BLaER1 treated with 17β-estradiol and CSF1 and Interleukin-3, amounts not matched to agents 10 nM and 100 nM (cell line): ENCODE data around the gene PER2.

Experiments
- H3K27ac ChIP-seq, 11 experiments: shearing (Covaris generic); formaldehyde crosslinking; 2 replicates each; pipeline ENCODE4 v1.8.1; 2022
- H3K27me3 ChIP-seq, 11 experiments: shearing (Covaris generic); formaldehyde crosslinking; 2 replicates each; pipeline ENCODE4 v1.8.1; 2022
- H3K36me3 ChIP-seq, 11 experiments: shearing (Covaris generic); formaldehyde crosslinking; 2 replicates each; pipeline ENCODE4 v1.8.1; 2022
- H3K4me1 ChIP-seq, 10 experiments: shearing (Covaris generic); formaldehyde crosslinking; 2 replicates each; pipeline ENCODE4 v1.8.1; 2022
- H3K4me2 ChIP-seq, 11 experiments: shearing (Covaris generic); formaldehyde crosslinking; 2 replicates each; pipeline ENCODE4 v1.8.1; 2022
- H3K4me3 ChIP-seq, 10 experiments: shearing (Covaris generic); formaldehyde crosslinking; 2 replicates each; pipeline ENCODE4 v1.8.1; 2022
- H3K9ac ChIP-seq, 11 experiments: shearing (Covaris generic); formaldehyde crosslinking; 2 replicates each; pipeline ENCODE4 v1.8.1; 2022
- H3K9me3 ChIP-seq, 11 experiments: shearing (Covaris generic); formaldehyde crosslinking; replicated peaks in 1 of 11; 2 replicates each; pipeline ENCODE4 v1.8.1; 2022
- H4K20me1 ChIP-seq, 11 experiments: shearing (Covaris generic); formaldehyde crosslinking; 2 replicates each; pipeline ENCODE4 v1.8.1; 2022
- Cebpa-rat ChIP-seq, 11 experiments: shearing (Covaris generic); IDR thresholded peaks; 2 replicates each; pipeline ENCODE4 v1.8.1; 2022

Gene PER2

GRCh38 chr2:238286551-238286950 lies 1.9 kb downstream of the PER2 start:
- Histone ChIP-seq H3K4me1 (peaks cover 63 to 85% (median 80%) of the 10 kb centered on the region in 10 experiments), H4K20me1 (peaks cover 14 to 69% (median 63%) of the 10 kb centered on the region in 11 experiments; a peak in 21 of 22 replicates), H3K27ac (peak overlapping the region in 10 of 11 experiments; percentile 2 to 97 (median 67); a peak in 13 of 22 replicates), H3K9ac (peak overlapping the region; percentile 83 to 98 (median 92); a peak in 18 of 22 replicates), H3K27me3 (no peaks in the 10 kb centered on the region), H3K4me2 (peak overlapping the region; percentile 86 to 99 (median 96)), H3K4me3 (peak overlapping the region in 7 of 10 experiments; percentile 81 to 97 (median 89); a peak in 9 of 20 replicates), H3K36me3 (no peaks in the 10 kb centered on the region; a peak in 1 of 22 replicates), H3K9me3 (no peaks in the 10 kb centered on the region)
- TF ChIP-seq Cebpa-rat (IDR thresholded peaks at IDR 0.05): no peak

- Histone ChIP-seq H3K4me2 (peak overlapping the region; percentile 86 to 99 (median 96)), H3K4me1 (peaks cover 63 to 87% (median 84%) of the 10 kb centered on the region in 10 experiments), H3K27ac (peak overlapping the region in 7 of 11 experiments; percentile 4 to 96 (median 15); a peak in 7 of 22 replicates), H3K9me3 (peaks cover 0 to 3% (median 0%) of the 10 kb centered on the region in 11 experiments; a peak in 2 of 22 replicates), H4K20me1 (peaks cover 14 to 73% (median 63%) of the 10 kb centered on the region in 11 experiments; a peak in 21 of 22 replicates), H3K9ac (peak overlapping the region in 10 of 11 experiments; percentile 85 to 98 (median 92); a peak in 13 of 22 replicates), H3K27me3 (no peaks in the 10 kb centered on the region), H3K36me3 (peaks cover 0 to 1% (median 0%) of the 10 kb centered on the region in 11 experiments; a peak in 1 of 22 replicates), H3K4me3 (peak overlapping the region in 1 of 10 experiments; percentile 97; a peak in 1 of 20 replicates)
- no peak for TF ChIP-seq Cebpa-rat (IDR thresholded peaks at IDR 0.05)
Observed at GRCh38 chr2:238286095-238286494, 2.3 kb downstream of the PER2 start.

DNA sequence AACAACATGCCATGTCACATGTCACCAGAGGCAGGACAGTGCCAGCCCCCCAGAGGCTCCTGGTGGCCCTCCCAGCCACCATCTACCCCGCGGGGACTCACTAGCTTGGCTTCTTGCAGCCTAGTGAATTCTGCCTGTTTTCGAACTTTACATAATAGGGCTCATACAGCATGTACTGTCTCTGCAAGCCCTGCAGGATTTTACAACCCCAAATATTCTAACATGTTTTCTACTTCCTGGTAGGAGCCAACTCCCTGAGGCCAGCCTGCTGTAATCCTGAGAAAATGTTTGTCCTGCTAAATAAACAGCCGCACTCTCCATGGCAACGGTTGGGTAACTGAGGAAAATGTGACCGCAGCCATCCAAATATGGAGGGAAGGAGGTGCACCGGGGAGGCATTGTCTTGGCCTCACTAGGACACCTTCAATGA lies 2.7 kb downstream of the PER2 start:
- Histone ChIP-seq H3K9ac (peak overlapping the region in 4 of 11 experiments; percentile 85 to 93 (median 91); a peak in 4 of 22 replicates), H3K27ac (peak overlapping the region in 5 of 11 experiments; percentile 10 to 96 (median 24); a peak in 3 of 22 replicates)

GRCh38 chr2:238284802-238285515 lies 3.5 kb downstream of the PER2 start:
- no peak overlapping the region for H3K4me3 ChIP-seq
- H4K20me1 ChIP-seq: peaks cover 15 to 85% (median 68%) of the 10 kb centered on the region in 11 experiments; a peak in 21 of 22 replicates
- H3K36me3 ChIP-seq: peaks cover 0 to 13% (median 2%) of the 10 kb centered on the region in 11 experiments; a peak in 7 of 22 replicates
- TF ChIP-seq Cebpa-rat (IDR thresholded peaks at IDR 0.05): no peak
- no peak overlapping the region for H3K9ac ChIP-seq
- H3K27ac ChIP-seq: no peak overlapping the region
- H3K4me2 ChIP-seq: peak overlapping the region in 10 of 11 experiments; percentile 86 to 99 (median 96); a peak in 16 of 22 replicates
- H3K4me1 ChIP-seq: peaks cover 60 to 87% (median 83%) of the 10 kb centered on the region in 10 experiments
- no peaks in the 10 kb centered on the region for H3K27me3 ChIP-seq
- peaks cover 0 to 14% (median 4%) of the 10 kb centered on the region in 11 experiments; a peak in 14 of 22 replicates for H3K9me3 ChIP-seq

More for the DNA sequence above, 2.7 kb downstream of the PER2 start:
- no peak overlapping the region for H3K4me3 ChIP-seq
- TF ChIP-seq Cebpa-rat (IDR thresholded peaks at IDR 0.05): no peak
- peaks cover 0 to 6% (median 0%) of the 10 kb centered on the region in 11 experiments; a peak in 2 of 22 replicates for H3K36me3 ChIP-seq
- H3K9me3 ChIP-seq: peaks cover 0 to 7% (median 0%) of the 10 kb centered on the region in 11 experiments; a peak in 7 of 22 replicates
- H3K4me1 ChIP-seq: peaks cover 63 to 87% (median 85%) of the 10 kb centered on the region in 10 experiments
- peak overlapping the region; percentile 86 to 99 (median 96); a peak in 20 of 22 replicates for H3K4me2 ChIP-seq
- no peaks in the 10 kb centered on the region for H3K27me3 ChIP-seq
- H4K20me1 ChIP-seq: peaks cover 14 to 78% (median 63%) of the 10 kb centered on the region in 11 experiments; a peak in 21 of 22 replicates

DNA sequence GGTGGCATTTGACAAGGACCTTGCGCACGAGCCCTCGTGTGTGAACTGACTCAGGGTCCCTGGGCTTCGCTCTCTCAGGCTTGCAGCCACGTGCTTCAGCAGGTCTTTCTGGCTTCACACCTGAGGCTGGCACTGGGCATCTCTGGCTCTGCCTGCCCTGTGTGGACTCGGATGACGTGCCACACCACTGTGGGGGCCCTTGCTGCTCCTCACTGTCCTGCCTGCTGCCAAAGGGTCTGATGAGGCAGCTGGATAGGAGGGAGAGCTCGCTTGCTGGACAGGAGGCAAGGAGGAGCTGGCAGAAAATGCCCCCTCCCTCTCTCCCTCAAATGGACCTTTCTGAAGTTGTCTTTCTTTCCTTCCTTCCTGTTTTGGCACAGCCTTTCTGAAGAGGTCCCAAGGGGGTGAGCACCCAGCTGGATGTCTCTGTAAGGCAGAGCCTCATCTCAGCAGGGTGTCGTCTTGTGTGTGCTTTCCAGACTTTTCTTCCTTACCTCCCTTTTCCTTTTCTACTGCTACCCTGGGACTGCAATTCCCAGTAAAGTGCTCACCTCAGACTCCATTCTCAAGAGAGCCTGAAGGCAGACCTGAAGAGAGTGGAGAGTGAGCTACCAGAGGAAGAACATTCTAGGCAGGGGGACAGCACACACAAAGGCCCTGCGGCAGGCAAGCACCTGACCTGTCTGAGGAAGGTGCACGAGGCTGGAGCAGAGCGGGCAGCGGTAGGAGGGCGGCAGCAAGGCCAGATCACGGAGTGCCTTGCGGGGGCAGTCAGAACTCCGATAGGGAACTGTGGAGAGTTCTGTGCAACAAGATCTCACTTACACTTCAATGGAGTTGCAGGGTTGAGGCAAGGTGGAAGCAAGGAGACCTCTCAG lies 5.3 kb downstream of the PER2 start:
- Histone ChIP-seq H3K27me3 (no peaks in the 10 kb centered on the region), H4K20me1 (peaks cover 30 to 100% (median 86%) of the 10 kb centered on the region in 11 experiments; a peak in 21 of 22 replicates), H3K36me3 (peaks cover 0 to 22% (median 10%) of the 10 kb centered on the region in 11 experiments; a peak in 13 of 22 replicates), H3K9me3 (peaks cover 0 to 24% (median 13%) of the 10 kb centered on the region in 11 experiments; a peak in 15 of 22 replicates), H3K4me3 (peak overlapping the region in 5 of 10 experiments; percentile 1 to 16 (median 4); a peak in 2 of 20 replicates), H3K4me1 (peaks cover 52 to 96% (median 90%) of the 10 kb centered on the region in 10 experiments), H3K4me2 (peak overlapping the region; percentile 55 to 95 (median 80)), H3K9ac (peak overlapping the region in 8 of 11 experiments; percentile 6 to 50 (median 35); a peak in 11 of 22 replicates), H3K27ac (peak overlapping the region in 4 of 11 experiments; percentile 38 to 58 (median 46); a peak in 6 of 22 replicates)
- TF ChIP-seq Cebpa-rat (IDR thresholded peaks at IDR 0.05): no peak

DNA sequence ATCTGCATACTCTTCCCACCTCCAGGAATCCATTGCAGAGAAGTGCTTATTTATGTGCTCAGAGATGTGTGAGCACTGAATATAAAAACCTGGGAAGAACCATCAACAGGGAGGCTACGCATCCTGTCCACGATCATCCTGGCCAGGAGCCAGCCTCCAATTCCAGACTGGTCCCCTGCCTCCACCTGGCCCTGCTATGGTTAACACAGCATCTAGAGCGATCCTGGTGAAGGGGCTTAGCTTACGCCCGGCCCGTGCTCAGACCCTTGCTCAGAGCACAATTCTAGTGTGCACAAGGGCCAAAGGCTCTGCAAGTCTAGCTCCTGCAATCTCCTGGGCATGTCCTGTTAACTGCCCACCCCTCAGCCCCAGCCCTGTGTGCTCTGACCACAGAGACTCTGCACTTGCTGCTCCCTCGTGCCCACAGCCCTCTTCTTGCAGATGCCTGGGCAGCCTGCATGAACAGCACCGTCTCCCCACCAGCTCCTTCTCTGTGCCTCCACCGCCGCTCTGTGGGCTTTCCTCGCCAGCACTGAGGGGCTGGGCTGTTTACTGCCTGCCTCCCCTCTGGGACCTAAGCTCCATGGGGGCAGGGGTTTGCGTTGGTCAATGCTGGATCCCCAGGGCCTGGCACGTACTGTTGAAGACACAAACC lies 6.5 kb downstream of the PER2 start:
- peaks cover 30 to 100% (median 85%) of the 10 kb centered on the region in 11 experiments; a peak in 20 of 22 replicates for H4K20me1 ChIP-seq
- no peak overlapping the region for H3K4me3 ChIP-seq
- peaks cover 0 to 24% (median 13%) of the 10 kb centered on the region in 11 experiments; a peak in 15 of 22 replicates for H3K9me3 ChIP-seq
- H3K27me3 ChIP-seq: no peaks in the 10 kb centered on the region
- no peak for TF ChIP-seq Cebpa-rat (IDR thresholded peaks at IDR 0.05)
- peak overlapping the region in 10 of 11 experiments; percentile 1 to 95 (median 82); a peak in 19 of 22 replicates for H3K4me2 ChIP-seq
- H3K27ac ChIP-seq: peak overlapping the region in 2 of 11 experiments; percentile 53 to 58; a peak in 4 of 22 replicates
- H3K4me1 ChIP-seq: peaks cover 41 to 90% (median 79%) of the 10 kb centered on the region in 10 experiments
- H3K9ac ChIP-seq: peak overlapping the region in 2 of 11 experiments; percentile 7 to 36; a peak in 1 of 22 replicates
- H3K36me3 ChIP-seq: peaks cover 8 to 33% (median 21%) of the 10 kb centered on the region in 11 experiments

- H3K27ac ChIP-seq: peak overlapping the region in 4 of 11 experiments; percentile 15 to 36 (median 16); a peak in 4 of 22 replicates
- peaks cover 0 to 24% (median 13%) of the 10 kb centered on the region in 11 experiments; a peak in 15 of 22 replicates for H3K9me3 ChIP-seq
- no peak for TF ChIP-seq Cebpa-rat (IDR thresholded peaks at IDR 0.05)
- peaks cover 25 to 50% (median 38%) of the 10 kb centered on the region in 11 experiments for H3K36me3 ChIP-seq
- H3K4me1 ChIP-seq: peaks cover 25 to 73% (median 62%) of the 10 kb centered on the region in 10 experiments
- no peaks in the 10 kb centered on the region for H3K27me3 ChIP-seq
- H3K4me2 ChIP-seq: peak overlapping the region in 8 of 11 experiments; percentile 43 to 83 (median 74); a peak in 15 of 22 replicates
- no peak overlapping the region for H3K4me3 ChIP-seq
- peaks cover 30 to 99% (median 69%) of the 10 kb centered on the region in 11 experiments; a peak in 21 of 22 replicates for H4K20me1 ChIP-seq
- H3K9ac ChIP-seq: no peak overlapping the region
Observed at GRCh38 chr2:238280083-238280825, 8.2 kb downstream of the PER2 start.
